ENCODE results near the gene RIOX2.

The RIOX2 gene

DNA sequence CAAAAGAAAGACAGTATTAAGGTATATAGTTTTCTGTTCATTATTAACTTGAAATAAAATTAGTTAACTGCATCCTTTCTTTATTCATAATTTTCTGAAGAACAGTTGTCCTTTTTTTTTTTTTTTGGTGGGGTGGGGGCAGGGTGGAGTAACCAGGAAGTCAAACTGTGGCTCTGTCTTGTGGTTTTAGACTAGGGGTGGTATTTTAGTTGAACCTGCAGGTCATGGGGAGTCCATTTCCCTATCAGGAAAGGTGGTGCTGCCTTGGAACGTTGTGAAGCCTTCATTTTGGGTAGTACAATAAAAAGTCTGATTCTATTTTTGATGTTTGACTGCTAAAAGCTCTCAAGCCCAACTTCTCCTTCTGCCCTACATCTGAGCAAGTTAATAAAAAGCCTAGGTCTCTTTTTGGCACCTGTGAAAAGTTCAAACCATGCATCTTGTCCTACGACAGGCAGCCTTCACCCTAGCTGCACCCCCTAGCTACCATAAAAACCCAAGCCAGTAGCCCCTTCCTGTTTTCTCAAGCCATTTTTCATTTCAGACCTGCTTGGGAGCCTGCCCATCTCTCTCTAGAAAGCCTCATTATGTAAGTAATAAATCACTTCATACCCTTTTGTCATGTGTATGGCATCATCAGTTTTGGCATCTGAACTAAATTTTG is 31.2 kb upstream of the RIOX2 start:
- no peaks in the 10 kb centered on the region for H3K9me3 Mint-ChIP-seq
- H3K4me1 Mint-ChIP-seq, result peaks cover 6% of the 10 kb centered on the region
- no peak for DNase-seq
- TF ChIP-seq, protein P1, sequence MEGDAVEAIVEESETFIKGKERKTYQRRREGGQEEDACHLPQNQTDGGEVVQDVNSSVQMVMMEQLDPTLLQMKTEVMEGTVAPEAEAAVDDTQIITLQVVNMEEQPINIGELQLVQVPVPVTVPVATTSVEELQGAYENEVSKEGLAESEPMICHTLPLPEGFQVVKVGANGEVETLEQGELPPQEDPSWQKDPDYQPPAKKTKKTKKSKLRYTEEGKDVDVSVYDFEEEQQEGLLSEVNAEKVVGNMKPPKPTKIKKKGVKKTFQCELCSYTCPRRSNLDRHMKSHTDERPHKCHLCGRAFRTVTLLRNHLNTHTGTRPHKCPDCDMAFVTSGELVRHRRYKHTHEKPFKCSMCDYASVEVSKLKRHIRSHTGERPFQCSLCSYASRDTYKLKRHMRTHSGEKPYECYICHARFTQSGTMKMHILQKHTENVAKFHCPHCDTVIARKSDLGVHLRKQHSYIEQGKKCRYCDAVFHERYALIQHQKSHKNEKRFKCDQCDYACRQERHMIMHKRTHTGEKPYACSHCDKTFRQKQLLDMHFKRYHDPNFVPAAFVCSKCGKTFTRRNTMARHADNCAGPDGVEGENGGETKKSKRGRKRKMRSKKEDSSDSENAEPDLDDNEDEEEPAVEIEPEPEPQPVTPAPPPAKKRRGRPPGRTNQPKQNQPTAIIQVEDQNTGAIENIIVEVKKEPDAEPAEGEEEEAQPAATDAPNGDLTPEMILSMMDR (IDR thresholded peaks at IDR 0.05), result no peak
- H3K36me3 Mint-ChIP-seq (ENCODE audit: low read depth), result no peaks in the 10 kb centered on the region
- no peak overlapping the region for H3K27ac Mint-ChIP-seq
- peaks cover 14% of the 10 kb centered on the region for H3K27me3 Mint-ChIP-seq (ENCODE audit: low read depth, poor library complexity)
- H3K4me3 Mint-ChIP-seq, result no peak overlapping the region

DNA sequence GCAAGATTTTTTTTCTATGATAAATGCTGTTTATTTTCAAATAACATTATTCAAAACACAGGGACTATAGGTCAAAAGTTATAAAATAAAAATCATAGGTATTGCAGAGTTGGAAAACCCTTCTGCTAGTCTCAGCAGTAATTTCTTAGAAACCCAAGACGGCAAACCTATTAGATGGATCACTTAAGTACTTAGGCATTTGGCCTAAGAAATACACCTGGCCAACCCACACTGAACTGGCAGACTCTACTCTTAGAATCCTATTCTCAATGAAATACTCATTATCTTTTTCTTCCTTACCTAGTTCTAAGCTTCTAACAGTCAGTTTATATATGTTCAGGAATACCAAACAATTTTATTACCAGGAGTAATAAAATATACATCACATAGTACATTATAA is 30.5 kb upstream of the RIOX2 start:
- no peak overlapping the region for H3K27ac Mint-ChIP-seq
- no peak for DNase-seq
- no peak overlapping the region for H3K4me3 Mint-ChIP-seq
- TF ChIP-seq, protein P1 (IDR thresholded peaks at IDR 0.05), result no peak
- H3K9me3 Mint-ChIP-seq, result no peaks in the 10 kb centered on the region
- H3K27me3 Mint-ChIP-seq (ENCODE audit: low read depth, poor library complexity), result peaks cover 12% of the 10 kb centered on the region
- peaks cover 6% of the 10 kb centered on the region for H3K4me1 Mint-ChIP-seq
- no peaks in the 10 kb centered on the region for H3K36me3 Mint-ChIP-seq (ENCODE audit: low read depth)

DNA sequence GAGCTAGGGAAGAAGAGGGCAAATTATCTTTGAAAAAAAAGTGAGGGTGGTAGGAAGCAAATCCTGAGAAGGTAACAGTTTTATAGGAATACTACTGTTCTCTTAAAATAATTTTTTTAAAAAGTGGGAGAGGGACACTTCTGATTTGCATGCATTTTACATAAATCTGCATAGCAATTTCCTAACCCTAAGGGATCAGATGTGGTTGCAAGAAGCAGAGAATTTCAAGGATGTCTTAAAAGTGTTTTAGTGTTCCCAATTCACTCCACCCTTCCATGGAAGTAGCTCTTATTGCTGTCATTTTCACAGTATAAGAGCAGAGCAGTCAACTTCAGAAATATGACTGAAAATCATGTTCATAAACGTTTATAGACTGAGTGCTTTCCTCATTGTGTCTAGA is 27.8 kb upstream of the RIOX2 start:
- Mint-ChIP-seq H3K27me3 (ENCODE audit: low read depth, poor library complexity) (peaks cover 5% of the 10 kb centered on the region), H3K9me3 (no peaks in the 10 kb centered on the region), H3K4me1 (peaks cover 6% of the 10 kb centered on the region), H3K27ac (no peak overlapping the region), H3K36me3 (ENCODE audit: low read depth) (no peaks in the 10 kb centered on the region), H3K4me3 (no peak overlapping the region)
- DNase-seq, result no peak
- TF ChIP-seq, protein P1 (IDR thresholded peaks at IDR 0.05), result no peak

DNA sequence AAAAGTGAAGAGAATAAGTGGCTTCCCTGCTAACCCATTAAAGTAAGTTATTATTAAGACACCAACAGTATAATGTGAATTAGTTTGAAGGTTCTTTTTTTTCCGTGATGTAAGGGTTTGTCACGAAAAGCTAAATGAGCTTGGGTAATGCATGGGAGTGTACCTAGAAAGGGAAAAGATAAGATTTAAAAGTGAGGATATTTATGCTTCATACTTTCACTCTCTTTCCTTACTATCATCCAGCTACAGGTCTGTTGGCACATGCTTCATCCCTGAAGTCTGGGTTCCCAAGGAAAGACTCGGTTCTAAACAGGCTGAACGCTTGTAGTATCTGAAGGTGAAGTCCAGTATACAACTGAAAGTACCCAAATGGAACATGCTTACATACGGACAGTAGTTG is 26.9 kb upstream of the RIOX2 start:
- TF ChIP-seq, protein P1 (IDR thresholded peaks at IDR 0.05), result no peak
- Mint-ChIP-seq H3K27me3 (ENCODE audit: low read depth, poor library complexity) (peaks cover 5% of the 10 kb centered on the region), H3K27ac (no peak overlapping the region), H3K4me3 (no peak overlapping the region), H3K36me3 (ENCODE audit: low read depth) (no peaks in the 10 kb centered on the region), H3K4me1 (peaks cover 6% of the 10 kb centered on the region), H3K9me3 (no peaks in the 10 kb centered on the region)
- DNase-seq, result no peak

DNA sequence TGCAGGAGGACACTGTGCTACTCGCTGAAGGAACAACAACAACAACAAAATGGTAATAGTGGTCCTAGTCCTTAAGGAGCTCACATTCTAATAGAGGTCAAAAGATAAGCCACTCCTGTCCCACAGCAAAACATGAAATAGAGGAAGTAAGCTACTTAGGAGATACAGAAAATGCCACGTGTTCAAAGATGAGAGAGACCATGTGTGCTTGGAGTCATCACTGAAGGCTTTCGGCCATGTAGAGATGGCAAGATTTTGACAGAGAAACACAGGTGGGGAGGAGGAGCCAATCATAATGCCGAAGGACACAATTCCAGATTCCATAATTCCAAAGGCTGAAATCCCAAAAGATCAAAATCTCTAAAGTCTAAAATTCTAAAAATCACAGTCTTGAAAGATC is 24.8 kb upstream of the RIOX2 start:
- H3K9me3 Mint-ChIP-seq, result no peaks in the 10 kb centered on the region
- no peak overlapping the region for H3K27ac Mint-ChIP-seq
- H3K4me3 Mint-ChIP-seq, result no peak overlapping the region
- no peak for DNase-seq
- H3K36me3 Mint-ChIP-seq (ENCODE audit: low read depth), result no peaks in the 10 kb centered on the region
- TF ChIP-seq, protein P1 (IDR thresholded peaks at IDR 0.05), result no peak
- H3K27me3 Mint-ChIP-seq (ENCODE audit: low read depth, poor library complexity), result peaks cover 5% of the 10 kb centered on the region
- H3K4me1 Mint-ChIP-seq, result no peaks in the 10 kb centered on the region

DNA sequence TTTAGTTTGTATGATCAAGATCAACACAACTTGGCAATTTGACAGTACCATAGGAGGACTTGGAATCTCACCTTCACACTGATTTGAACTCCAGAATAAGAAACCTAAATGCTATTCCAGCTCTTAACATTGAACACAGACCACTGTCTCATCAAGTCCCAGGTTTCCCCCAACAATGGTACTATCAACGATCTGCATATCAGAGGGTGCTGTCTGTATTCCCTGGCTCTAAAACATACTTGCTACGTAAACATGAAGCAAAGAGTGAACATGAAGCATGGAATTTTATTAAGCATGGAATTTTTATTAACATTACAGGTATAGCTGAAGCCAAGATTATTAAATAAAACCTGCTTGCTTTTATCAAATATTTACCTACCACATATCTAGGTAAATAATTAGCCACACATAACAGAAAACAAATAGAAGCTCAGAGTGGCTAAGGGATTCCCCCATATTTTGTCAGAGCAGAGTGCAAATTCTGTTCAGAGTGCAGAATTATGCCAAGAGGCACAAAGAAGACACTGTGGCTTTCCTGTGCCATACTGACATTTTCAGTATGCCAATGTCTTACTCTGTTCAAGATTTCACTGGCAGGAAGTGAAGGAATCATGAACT is 22.2 kb upstream of the RIOX2 start:
- Mint-ChIP-seq H3K27me3 (ENCODE audit: low read depth, poor library complexity) (no peaks in the 10 kb centered on the region), H3K4me1 (no peaks in the 10 kb centered on the region), H3K27ac (no peak overlapping the region), H3K36me3 (ENCODE audit: low read depth) (no peaks in the 10 kb centered on the region), H3K9me3 (no peaks in the 10 kb centered on the region), H3K4me3 (no peak overlapping the region)
- no peak for DNase-seq
- TF ChIP-seq, protein P1 (IDR thresholded peaks at IDR 0.05), result no peak
